DOHH2 (cell line): ENCODE measurements around the gene PHACTR1.

ENCODE experiments used
- CTCF ChIP-seq: fragments of 200-600 bp; sonication (generic); IDR thresholded peaks from one replicate; pipeline ENCODE4 v1.5.1; 2014; ENCODE audit warnings: antibody characterized with exemption, mild to moderate bottlenecking, low read depth, low read length; ENCODE audit not compliant: poor library complexity, severe bottlenecking
- EZH2phosphoT487 ChIP-seq: fragments of 200-600 bp; sonication (generic); IDR thresholded peaks from 2 replicates; pipeline ENCODE4 v1.6.1; 2017; ENCODE audit warnings: borderline replicate concordance, mild to moderate bottlenecking, antibody characterized with exemption, low read length, moderate library complexity, mixed read lengths

GRCh38 chr6:12766365-12766764 lies 49.8 kb downstream of the PHACTR1 start:
- TF ChIP-seq CTCF: no peak
- no peak for TF ChIP-seq EZH2phosphoT487
